HG03432 (cell line): ENCODE measurements around the gene BLTP1.

Source experiments
- ATAC-seq: cut with Tn5 transposase; IDR thresholded peaks from one replicate; pipeline ENCODE4 v1.9.1; 2021; ENCODE audit warnings: mild to moderate bottlenecking, moderate library complexity; ENCODE audit not compliant: unreplicated experiment

The BLTP1 gene

DNA sequence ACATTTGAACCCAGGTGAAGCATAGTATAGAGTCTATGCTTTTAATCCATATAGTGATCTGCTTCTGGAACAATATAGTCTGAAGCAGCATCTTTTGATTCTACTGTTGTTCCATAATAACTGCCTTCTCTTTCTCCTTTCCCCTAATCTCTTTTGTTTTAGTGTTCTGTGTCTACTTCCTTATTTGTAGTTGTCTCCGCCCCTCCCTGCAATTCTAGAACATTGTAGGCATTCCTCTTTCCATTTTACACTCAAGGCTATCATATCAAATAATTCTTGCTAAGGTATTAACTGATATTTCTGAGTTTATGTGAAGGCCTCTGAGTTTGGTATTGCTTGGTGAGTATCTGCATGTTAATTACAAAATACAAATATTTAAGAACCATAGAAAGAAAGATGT is 11.6 kb downstream of the BLTP1 start:
- ATAC-seq: no peak

DNA sequence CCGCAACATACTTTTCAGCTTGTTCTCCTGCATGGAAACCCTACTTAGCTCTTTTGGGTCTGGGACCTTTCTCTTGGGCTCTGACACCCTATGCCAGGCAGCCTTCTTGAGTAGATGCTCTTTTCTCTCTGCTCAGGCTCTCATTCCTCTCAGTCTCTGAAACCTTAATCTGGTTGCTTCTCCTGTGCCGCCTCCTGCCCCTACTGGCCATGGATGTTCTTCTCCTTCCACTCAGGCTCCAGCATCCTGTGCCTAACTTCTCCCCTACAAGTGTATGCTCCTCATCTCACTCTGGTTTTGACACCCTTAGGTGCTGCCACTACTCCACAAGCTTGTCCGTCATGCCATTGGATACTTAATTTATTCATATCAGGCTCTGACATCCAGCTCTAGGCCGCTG is 15.2 kb downstream of the BLTP1 start:
- no peak for ATAC-seq

DNA sequence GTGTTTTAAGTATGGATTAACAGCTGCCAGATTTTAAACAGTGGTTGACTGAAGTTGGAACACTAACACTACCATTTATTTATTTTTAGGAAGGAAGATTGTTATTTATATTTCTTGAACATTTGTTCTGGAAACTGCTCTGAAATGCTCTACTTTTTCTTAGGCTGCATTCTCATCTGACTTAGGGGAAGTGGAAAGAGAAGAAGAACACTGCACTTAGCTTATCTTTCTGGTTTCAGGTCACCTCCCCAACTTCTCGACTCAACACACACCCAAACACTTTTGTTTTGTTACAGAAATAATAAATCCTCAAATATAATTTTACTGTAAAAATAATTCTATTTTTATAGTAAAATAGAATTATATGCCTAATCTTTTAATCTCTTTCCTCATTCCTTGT is 18.6 kb downstream of the BLTP1 start:
- ATAC-seq: peak; percentile 52

DNA sequence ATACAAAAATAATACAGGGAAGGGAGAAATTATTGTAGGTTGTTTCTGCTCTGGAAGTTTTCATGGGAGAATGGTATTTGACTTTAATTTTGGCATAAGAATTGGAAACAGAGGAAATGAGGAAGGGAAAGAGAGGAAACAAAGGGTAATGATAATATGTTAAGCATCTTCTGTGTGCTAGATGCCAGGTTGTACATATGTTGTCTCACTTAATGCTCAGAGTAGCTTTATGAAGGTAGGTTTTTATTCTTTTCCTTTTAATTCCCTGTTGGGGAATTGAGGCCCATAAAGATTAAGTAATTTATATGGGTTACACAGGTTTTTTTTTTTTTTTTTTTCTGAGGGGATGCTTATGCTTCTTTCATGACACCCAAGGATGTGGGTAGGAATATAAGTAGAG is 19.2 kb downstream of the BLTP1 start:
- ATAC-seq: no peak

DNA sequence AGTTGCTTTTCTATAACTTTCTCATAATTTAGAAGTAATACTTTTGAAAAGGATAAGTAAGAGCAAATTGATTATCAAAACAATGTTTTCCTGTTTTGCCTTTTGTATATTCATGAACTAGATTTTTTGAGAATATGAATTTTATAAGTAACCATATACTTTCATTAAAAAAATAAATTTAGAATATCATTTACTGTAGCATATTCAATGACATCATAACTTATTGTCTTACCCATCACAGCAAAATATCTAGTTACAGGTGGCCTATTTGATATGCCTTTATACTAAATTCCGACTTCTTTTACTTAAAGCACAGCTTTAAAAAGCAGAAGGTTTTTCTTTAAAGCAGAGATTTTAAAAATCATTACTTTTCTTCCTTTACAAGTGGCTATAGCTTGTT is 20.1 kb downstream of the BLTP1 start:
- no peak for ATAC-seq

DNA sequence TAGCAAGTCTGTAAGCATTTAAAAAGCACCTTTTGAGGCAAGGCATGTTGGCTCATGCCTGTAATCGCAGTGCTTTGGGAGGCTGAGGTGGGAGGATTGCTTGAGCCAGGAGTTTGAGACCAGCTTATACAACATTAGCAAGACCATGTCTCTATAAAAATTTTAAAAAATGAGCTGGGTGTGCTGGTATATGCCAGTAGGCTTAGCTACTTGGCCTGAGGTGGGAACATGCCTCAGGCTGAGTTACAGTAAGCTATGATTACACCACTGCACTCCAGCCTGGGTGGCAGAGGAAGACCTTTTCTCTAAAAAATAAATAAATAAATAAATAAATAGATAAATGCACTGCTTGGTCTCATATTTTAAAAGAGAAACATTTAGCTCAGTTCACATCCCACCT is 26.8 kb downstream of the BLTP1 start:
- ATAC-seq: no peak

DNA sequence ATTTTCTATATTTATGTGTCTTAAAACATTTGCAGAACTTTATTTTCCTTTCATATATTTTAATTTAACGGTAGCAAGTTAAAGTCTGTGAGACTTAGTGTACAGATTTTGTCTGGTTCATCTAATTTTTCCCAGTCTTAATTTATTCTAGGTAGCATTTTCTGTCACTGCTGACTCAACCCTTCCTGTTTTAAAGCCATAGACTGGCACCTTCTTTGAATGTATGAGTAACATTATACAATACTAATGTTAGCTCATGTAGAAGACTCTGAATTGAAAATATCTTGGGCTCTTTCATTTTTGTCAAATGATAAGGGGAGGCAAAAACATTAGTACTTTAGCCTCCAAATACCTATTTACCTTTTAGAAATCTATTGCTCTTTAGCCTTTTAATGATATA is 43.6 kb downstream of the BLTP1 start:
- ATAC-seq: no peak
